ENCODE measurements around the gene IFNG-AS1. TPM values are rescaled to one million over a fixed set of nuclear protein-coding genes. Genes with fewer than 3 reads are reported as not detected.

IFNG-AS1 gene
- total RNA-seq, 4 donors from 2014 or later = 0.27 to 0.50 TPM; not detected in 2

GRCh38 chr12:67998379-67998778 is 9.1 kb downstream of the IFNG-AS1 start:
- Histone ChIP-seq H3K27ac (no peak overlapping the region), H3K4me1 (no peaks in the 10 kb centered on the region), H3K9me3 (no peaks in the 10 kb centered on the region), H3K36me3 (no peaks in the 10 kb centered on the region), H3K27me3 (no peaks in the 10 kb centered on the region), H3K4me3 (replicated peaks in 1 of 3) (no peak overlapping the region)
- intact Hi-C loops (cut with DNase I) = no loop called here
- no peak for TF ChIP-seq CTCF (IDR thresholded peaks at IDR 0.05)
- TF ChIP-seq POLR2A (IDR thresholded peaks at IDR 0.05) = no peak
- no peak for DNase-seq

- H3K36me3 ChIP-seq = no peaks in the 10 kb centered on the region
- no peaks in the 10 kb centered on the region for H3K4me1 ChIP-seq
- H3K9me3 ChIP-seq = no peaks in the 10 kb centered on the region
- intact Hi-C loops (cut with DNase I) = no loop called here
- TF ChIP-seq POLR2A (IDR thresholded peaks at IDR 0.05) (no peak), CTCF (IDR thresholded peaks at IDR 0.05) (no peak)
- H3K4me3 ChIP-seq (replicated peaks in 1 of 3) = no peak overlapping the region
- no peaks in the 10 kb centered on the region for H3K27me3 ChIP-seq
- no peak for DNase-seq
- H3K27ac ChIP-seq = no peak overlapping the region
Measured at GRCh38 chr12:67999244-67999643, 10.0 kb downstream of the IFNG-AS1 start.

- no peak overlapping the region for H3K4me3 ChIP-seq (replicated peaks in 1 of 3)
- no peak for TF ChIP-seq POLR2A (IDR thresholded peaks at IDR 0.05)
- TF ChIP-seq CTCF (IDR thresholded peaks at IDR 0.05) = peak in 2 of 6 experiments; percentile 24 to 40
Measured at GRCh38 chr12:68001486-68002466, 12.5 kb downstream of the IFNG-AS1 start.

GRCh38 chr12:68003777-68004176 is 14.5 kb downstream of the IFNG-AS1 start:
- TF ChIP-seq POLR2A (IDR thresholded peaks at IDR 0.05) (no peak), CTCF (IDR thresholded peaks at IDR 0.05) (no peak)
- H3K27me3 ChIP-seq = no peaks in the 10 kb centered on the region
- no peaks in the 10 kb centered on the region for H3K36me3 ChIP-seq
- H3K4me1 ChIP-seq = no peaks in the 10 kb centered on the region
- DNase-seq = no peak
- no peak overlapping the region for H3K27ac ChIP-seq
- WGBS, 2 donors = 91 to 95% methylated on average over 8 of the region's 8 CpGs
- H3K9me3 ChIP-seq = no peaks in the 10 kb centered on the region
- H3K4me3 ChIP-seq (replicated peaks in 1 of 3) = no peak overlapping the region
- intact Hi-C loops (cut with DNase I) = no loop called here

More at GRCh38 chr12:68001486-68002466, 12.5 kb downstream of the IFNG-AS1 start:
- Histone ChIP-seq H3K27ac (no peak overlapping the region), H3K27me3 (no peaks in the 10 kb centered on the region), H3K9me3 (no peaks in the 10 kb centered on the region), H3K36me3 (no peaks in the 10 kb centered on the region), H3K4me1 (no peaks in the 10 kb centered on the region)
- intact Hi-C loops (cut with DNase I) = no loop called here
- 75 to 80% methylated on average over 11 of the region's 11 CpGs for WGBS, 2 donors
- DNase-seq = no peak

- intact Hi-C loops (cut with DNase I) = no loop called here
- no peak for DNase-seq
Measured at GRCh38 chr12:68007033-68007432, 17.8 kb downstream of the IFNG-AS1 start.

More at GRCh38 chr12:68007033-68007432, 17.8 kb downstream of the IFNG-AS1 start:
- Histone ChIP-seq H3K4me3 (replicated peaks in 1 of 3) (no peak overlapping the region), H3K4me1 (peaks cover 0 to 6% of the 10 kb centered on the region in 2 donors), H3K27ac (no peak overlapping the region), H3K36me3 (no peaks in the 10 kb centered on the region), H3K9me3 (no peaks in the 10 kb centered on the region), H3K27me3 (no peaks in the 10 kb centered on the region)
- 85 to 89% methylated on average over 1 of the region's 1 CpG for WGBS, 2 donors
- no peak for TF ChIP-seq POLR2A (IDR thresholded peaks at IDR 0.05)
- TF ChIP-seq CTCF (IDR thresholded peaks at IDR 0.05) = no peak
